ENCODE data around the gene NKPD1.

NKPD1 gene

GRCh38 chr19:45112111-45112827 lies 48.5 kb downstream of the NKPD1 start:
- Histone ChIP-seq H3K4me1 (no peaks in the 10 kb centered on the region), H3K9ac (no peak overlapping the region), H3K9me3 (ENCODE audit: control insufficient read depth, low read length) (no peaks in the 10 kb centered on the region), H3K36me3 (ENCODE audit: control insufficient read depth, insufficient read depth, low read length) (no peaks in the 10 kb centered on the region), H3K27me3 (ENCODE audit: control insufficient read depth, insufficient read depth, low read length) (no peaks in the 10 kb centered on the region), H3K79me2 (peaks cover 90% of the 10 kb centered on the region), H3K4me3 (ENCODE audit: low read depth, low read length) (no peak overlapping the region), H2AFZ (no peak overlapping the region), H3K4me2 (ENCODE audit: low read length) (no peak overlapping the region), H3K27ac (no peak overlapping the region)
- TF ChIP-seq CTCF (IDR thresholded peaks at IDR 0.05) = no peak

Data from parathyroid adenoma (tissue), 2 donors.